ENCODE measurements around the gene CTU2.

- TF ChIP-seq YY1 (IDR thresholded peaks at IDR 0.05; ENCODE audit: low read depth, low read length) (peak; percentile 83), MTA3 (IDR thresholded peaks at IDR 0.05; ENCODE audit: borderline replicate concordance, low read length) (no peak), MEF2A (IDR thresholded peaks at IDR 0.05; ENCODE audit: insufficient read depth, low read depth, low read length) (peak; percentile 60; the same call in 1 of the 2 replicates), POLR2A (IDR thresholded peaks at IDR 0.05; ENCODE audit: low read depth, low read length) (peak; percentile 75; the same call in 1 of the 2 replicates), MAX (IDR thresholded peaks at IDR 0.05; ENCODE audit: low read depth, low read length) (peak; percentile 97), TARDBP (IDR thresholded peaks at IDR 0.05; ENCODE audit: borderline replicate concordance) (peak; percentile 83; the same call in 1 of the 2 replicates), E2F4 (IDR thresholded peaks at IDR 0.05; ENCODE audit: low read depth, low read length) (no peak)
- TF ChIP-seq, protein P1, sequence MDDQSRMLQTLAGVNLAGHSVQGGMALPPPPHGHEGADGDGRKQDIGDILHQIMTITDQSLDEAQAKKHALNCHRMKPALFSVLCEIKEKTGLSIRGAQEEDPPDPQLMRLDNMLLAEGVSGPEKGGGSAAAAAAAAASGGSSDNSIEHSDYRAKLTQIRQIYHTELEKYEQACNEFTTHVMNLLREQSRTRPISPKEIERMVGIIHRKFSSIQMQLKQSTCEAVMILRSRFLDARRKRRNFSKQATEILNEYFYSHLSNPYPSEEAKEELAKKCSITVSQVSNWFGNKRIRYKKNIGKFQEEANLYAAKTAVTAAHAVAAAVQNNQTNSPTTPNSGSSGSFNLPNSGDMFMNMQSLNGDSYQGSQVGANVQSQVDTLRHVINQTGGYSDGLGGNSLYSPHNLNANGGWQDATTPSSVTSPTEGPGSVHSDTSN (IDR thresholded peaks at IDR 0.05; ENCODE audit: insufficient replicate concordance, low read depth, low read length) = no peak
- TF ChIP-seq, protein P2, sequence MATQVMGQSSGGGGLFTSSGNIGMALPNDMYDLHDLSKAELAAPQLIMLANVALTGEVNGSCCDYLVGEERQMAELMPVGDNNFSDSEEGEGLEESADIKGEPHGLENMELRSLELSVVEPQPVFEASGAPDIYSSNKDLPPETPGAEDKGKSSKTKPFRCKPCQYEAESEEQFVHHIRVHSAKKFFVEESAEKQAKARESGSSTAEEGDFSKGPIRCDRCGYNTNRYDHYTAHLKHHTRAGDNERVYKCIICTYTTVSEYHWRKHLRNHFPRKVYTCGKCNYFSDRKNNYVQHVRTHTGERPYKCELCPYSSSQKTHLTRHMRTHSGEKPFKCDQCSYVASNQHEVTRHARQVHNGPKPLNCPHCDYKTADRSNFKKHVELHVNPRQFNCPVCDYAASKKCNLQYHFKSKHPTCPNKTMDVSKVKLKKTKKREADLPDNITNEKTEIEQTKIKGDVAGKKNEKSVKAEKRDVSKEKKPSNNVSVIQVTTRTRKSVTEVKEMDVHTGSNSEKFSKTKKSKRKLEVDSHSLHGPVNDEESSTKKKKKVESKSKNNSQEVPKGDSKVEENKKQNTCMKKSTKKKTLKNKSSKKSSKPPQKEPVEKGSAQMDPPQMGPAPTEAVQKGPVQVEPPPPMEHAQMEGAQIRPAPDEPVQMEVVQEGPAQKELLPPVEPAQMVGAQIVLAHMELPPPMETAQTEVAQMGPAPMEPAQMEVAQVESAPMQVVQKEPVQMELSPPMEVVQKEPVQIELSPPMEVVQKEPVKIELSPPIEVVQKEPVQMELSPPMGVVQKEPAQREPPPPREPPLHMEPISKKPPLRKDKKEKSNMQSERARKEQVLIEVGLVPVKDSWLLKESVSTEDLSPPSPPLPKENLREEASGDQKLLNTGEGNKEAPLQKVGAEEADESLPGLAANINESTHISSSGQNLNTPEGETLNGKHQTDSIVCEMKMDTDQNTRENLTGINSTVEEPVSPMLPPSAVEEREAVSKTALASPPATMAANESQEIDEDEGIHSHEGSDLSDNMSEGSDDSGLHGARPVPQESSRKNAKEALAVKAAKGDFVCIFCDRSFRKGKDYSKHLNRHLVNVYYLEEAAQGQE (IDR thresholded peaks at IDR 0.05; ENCODE audit: low read depth, low read length) = no peak
These were observed at the start of gene CTU2, which contains the start of gene RNF166 for GRCh38 chr16:88706229-88706964.

Measured in GM12878 (cell line).